Thyroid gland (tissue), 4 donors: ENCODE results near the gene MUC4.

ENCODE experiments used
- POLR2A ChIP-seq, 2 donors: fragments of 450-650 bp; IDR thresholded peaks; one replicate each; pipeline ENCODE4 v1.6.1; 2017; ENCODE audit warnings: antibody characterized with exemption in 2 of 2, mild to moderate bottlenecking in 2 of 2, moderate library complexity in 1 of 2
- TF ChIP-seq, protein P1 (sequence below), 6 experiments: fragments of 200-600 bp in 3 of 6; fragments of 450-650 bp in 3 of 6; sonication (generic) in 3 of 6; IDR thresholded peaks; one replicate each; pipeline ENCODE4 v1.5.1; 2016 to 2019; ENCODE audit warnings: antibody characterized with exemption in 6 of 6, mild to moderate bottlenecking in 2 of 6, inconsistent platforms in 1 of 6, moderate library complexity in 1 of 6

DNA sequence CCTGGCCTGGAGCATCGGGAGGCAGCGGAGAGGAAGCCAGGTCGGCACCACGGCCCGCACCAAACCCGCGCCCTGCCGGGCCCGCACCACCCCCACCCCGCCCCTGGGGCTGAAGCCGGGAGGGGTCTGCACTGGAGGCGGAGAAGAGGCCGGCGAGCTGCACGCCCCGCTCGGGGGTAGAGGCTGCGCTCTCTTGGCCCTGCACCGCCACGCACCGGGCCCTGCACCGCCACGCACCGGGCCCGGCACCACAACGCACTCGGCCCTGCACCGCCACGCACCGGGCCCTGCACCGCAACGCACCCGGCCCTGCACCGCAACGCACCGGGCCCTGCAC is 49.5 kb downstream of the MUC4 start:
- TF ChIP-seq, protein P1, sequence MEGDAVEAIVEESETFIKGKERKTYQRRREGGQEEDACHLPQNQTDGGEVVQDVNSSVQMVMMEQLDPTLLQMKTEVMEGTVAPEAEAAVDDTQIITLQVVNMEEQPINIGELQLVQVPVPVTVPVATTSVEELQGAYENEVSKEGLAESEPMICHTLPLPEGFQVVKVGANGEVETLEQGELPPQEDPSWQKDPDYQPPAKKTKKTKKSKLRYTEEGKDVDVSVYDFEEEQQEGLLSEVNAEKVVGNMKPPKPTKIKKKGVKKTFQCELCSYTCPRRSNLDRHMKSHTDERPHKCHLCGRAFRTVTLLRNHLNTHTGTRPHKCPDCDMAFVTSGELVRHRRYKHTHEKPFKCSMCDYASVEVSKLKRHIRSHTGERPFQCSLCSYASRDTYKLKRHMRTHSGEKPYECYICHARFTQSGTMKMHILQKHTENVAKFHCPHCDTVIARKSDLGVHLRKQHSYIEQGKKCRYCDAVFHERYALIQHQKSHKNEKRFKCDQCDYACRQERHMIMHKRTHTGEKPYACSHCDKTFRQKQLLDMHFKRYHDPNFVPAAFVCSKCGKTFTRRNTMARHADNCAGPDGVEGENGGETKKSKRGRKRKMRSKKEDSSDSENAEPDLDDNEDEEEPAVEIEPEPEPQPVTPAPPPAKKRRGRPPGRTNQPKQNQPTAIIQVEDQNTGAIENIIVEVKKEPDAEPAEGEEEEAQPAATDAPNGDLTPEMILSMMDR (IDR thresholded peaks at IDR 0.05), result no peak
- no peak for TF ChIP-seq POLR2A (IDR thresholded peaks at IDR 0.05)
